ES-I3 (cell line): Measurements from ENCODE around the gene MXI1.
"Not testable (repeated sequence)": the region's sequence is repeated elsewhere in the genome, so short reads cannot be mapped to it uniquely, and the experiment has no call there.

Source experiments
- H3K36me3 ChIP-seq: 2 replicates; pipeline ENCODE4 v1.6.1; 2013; ENCODE audit warnings: mild to moderate bottlenecking, low read length, control low read depth, moderate library complexity; ENCODE audit not compliant: insufficient read depth
- H3K4me1 ChIP-seq: 2 replicates; pipeline ENCODE4 v1.6.1; 2013; ENCODE audit warnings: mild to moderate bottlenecking, control low read depth, low read length; ENCODE audit not compliant: insufficient read depth
- H3K9ac ChIP-seq: 2 replicates; pipeline ENCODE4 v1.6.1; 2013; ENCODE audit warnings: low read depth, mild to moderate bottlenecking, low read length, moderate library complexity
- H3K9me3 ChIP-seq: 2 replicates; pipeline ENCODE4 v1.6.1; 2013; ENCODE audit warnings: mild to moderate bottlenecking, low read length, moderate library complexity; ENCODE audit not compliant: control insufficient read depth, insufficient read depth

The MXI1 gene

DNA sequence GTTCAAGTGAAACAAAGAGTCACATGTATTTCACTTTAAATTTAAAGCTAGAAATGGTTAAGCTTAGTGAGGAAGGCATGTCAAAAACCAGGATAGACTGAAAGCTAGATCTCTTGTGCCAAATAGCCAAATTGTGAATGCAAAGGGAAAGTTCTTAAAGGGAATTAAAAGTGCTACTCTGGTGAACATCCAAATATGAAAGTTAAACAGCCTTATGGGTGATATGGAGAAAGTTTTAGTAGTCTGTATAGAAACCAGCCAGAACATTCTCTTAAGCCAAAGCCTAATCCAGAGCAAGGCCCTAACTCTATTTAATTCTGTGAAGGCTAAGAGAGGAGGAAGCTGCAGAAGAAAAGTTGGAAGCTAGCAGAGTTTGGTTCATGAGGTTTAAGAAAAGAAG lies 47.1 kb downstream of the MXI1 start:
- Histone ChIP-seq H3K9me3 (no peaks in the 10 kb centered on the region), H3K9ac (no peak overlapping the region), H3K36me3 (no peaks in the 10 kb centered on the region), H3K4me1 (no peaks in the 10 kb centered on the region)

DNA sequence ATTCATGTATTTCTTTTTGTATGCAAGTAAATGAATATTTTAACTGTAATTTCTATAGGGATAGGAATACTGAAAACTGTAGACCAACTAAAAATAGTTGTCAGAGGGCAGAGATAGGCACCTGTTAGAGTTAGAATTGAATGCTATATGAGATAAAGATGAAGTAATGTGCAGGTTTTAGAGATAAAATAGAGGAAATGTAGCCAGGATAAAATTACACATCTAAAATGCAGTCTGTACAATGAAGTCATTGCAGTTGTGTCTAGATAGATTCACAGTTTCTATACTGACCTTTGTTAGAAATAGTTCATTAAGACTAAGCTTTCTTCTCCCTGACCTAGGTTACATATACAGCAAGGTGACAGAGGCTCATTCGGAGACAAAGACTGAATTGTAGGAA lies 51.1 kb downstream of the MXI1 start:
- Histone ChIP-seq H3K9me3 (no peaks in the 10 kb centered on the region), H3K36me3 (no peaks in the 10 kb centered on the region), H3K4me1 (no peaks in the 10 kb centered on the region), H3K9ac (no peak overlapping the region)

DNA sequence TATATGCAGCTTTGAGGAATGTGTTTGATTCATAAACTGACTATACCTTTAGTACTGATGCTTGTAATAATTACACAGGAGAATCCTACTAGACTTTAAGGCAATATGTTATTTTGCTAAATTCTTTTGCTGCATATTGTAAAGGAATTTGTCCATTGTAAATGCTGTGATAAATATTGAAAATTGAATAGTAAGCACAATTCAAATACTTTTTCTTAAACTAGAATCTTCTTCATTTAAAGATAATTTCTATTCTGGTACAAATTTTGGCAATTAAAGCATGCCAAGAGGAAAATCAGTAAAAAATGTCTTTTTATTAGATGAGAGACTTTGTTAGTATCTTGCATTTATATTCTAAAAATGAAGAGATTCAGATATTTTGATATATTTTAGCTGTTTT lies 51.9 kb downstream of the MXI1 start:
- H3K9me3 ChIP-seq = no peaks in the 10 kb centered on the region
- H3K9ac ChIP-seq = no peak overlapping the region
- no peaks in the 10 kb centered on the region for H3K36me3 ChIP-seq
- no peaks in the 10 kb centered on the region for H3K4me1 ChIP-seq

GRCh38 chr10:110260746-110261477 lies 53.5 kb downstream of the MXI1 start:
- H3K4me1 ChIP-seq = no peaks in the 10 kb centered on the region
- no peaks in the 10 kb centered on the region for H3K9me3 ChIP-seq
- H3K9ac ChIP-seq = no peak overlapping the region
- H3K36me3 ChIP-seq = no peaks in the 10 kb centered on the region

GRCh38 chr10:110263164-110263563 lies 55.8 kb downstream of the MXI1 start:
- H3K4me1 ChIP-seq = no peaks in the 10 kb centered on the region
- H3K9ac ChIP-seq = no peak overlapping the region
- no peaks in the 10 kb centered on the region for H3K9me3 ChIP-seq
- H3K36me3 ChIP-seq = no peaks in the 10 kb centered on the region

DNA sequence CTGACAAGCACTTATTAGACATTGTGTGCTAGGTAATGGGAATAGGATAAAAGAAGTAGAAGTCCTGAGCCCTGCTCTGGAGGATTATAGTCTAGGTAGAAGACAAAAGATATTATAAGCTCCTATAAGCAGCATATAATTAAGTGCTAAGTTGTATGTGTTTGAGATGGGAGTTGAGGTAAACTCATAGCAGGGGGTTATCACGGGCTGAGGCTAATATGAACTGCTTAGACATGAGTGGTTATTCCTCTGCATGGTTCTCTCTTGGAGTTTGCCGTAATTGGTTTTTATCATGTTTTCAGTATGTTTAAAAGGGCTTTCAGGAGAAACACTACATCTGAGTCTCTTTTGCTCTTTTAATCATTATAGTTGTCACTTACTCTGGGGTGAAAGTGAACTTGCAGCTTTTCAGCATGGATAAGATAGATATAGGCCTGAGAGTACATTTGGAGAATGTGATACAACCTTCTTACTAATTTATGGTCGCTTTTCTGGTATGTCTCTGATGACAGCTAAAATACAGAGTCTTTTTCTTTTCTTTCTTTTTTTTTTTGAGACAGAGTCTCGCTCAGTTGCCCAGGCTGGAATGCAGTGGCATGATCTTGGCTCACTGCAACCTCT lies 58.3 kb downstream of the MXI1 start:
- H3K9me3 ChIP-seq = no peaks in the 10 kb centered on the region
- no peaks in the 10 kb centered on the region for H3K4me1 ChIP-seq
- no peak overlapping the region for H3K9ac ChIP-seq
- no peaks in the 10 kb centered on the region for H3K36me3 ChIP-seq

- Histone ChIP-seq H3K9ac (no peak overlapping the region), H3K4me1 (no peaks in the 10 kb centered on the region), H3K36me3 (no peaks in the 10 kb centered on the region), H3K9me3 (no peaks in the 10 kb centered on the region)
Observed at GRCh38 chr10:110267276-110267675, 59.9 kb downstream of the MXI1 start.

GRCh38 chr10:110268442-110268841 lies 61.0 kb downstream of the MXI1 start:
- no peaks in the 10 kb centered on the region for H3K36me3 ChIP-seq
- H3K9ac ChIP-seq = no peak overlapping the region
- H3K4me1 ChIP-seq = no peaks in the 10 kb centered on the region
- H3K9me3 ChIP-seq = no peaks in the 10 kb centered on the region

GRCh38 chr10:110268971-110269370 lies 61.6 kb downstream of the MXI1 start:
- H3K4me1 ChIP-seq = no peaks in the 10 kb centered on the region
- no peak overlapping the region for H3K9ac ChIP-seq
- no peaks in the 10 kb centered on the region for H3K36me3 ChIP-seq
- H3K9me3 ChIP-seq = no peaks in the 10 kb centered on the region

DNA sequence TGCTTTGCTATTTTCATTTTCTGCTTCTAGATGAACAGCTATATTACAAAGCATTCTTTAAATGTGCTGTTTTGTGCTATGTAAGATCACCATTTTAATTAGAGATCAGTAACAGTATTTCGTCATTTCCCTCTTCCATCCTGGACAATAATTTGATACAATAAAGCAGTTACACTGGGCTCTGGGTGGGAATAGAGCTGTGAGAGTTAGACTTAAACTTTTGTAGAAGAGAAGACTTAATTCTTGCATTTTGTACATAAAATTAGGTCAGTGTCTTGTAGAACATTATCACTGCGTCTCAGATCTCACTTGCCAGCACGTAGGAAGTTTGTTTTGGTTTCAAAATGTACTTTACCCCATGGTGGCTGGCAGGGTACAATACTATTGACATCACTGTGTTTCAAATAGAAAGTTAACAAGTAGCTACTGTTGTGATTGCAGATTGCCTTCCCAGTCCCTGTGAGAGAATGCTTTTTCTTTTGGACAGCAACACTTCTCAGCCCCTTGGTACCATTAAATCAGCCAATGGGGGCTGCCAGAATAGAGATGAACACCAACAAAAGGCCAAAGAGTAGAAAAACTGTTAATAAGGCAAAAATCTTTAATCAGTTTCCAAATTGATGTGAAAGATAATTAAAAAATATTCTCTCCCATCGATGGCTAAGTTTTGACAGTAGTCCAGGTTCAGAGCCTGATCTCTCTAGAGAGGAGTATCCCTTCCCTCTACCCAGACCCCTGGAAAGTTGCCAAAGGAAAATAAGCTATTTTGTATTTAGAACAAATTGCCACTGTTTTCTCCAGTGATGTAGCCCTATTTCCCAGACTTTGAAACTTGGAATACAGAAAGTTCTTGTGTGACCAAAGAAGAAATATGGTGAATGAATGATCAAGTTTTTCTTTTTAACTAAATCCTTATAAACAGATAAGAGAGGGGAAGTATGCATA lies 62.2 kb downstream of the MXI1 start:
- Histone ChIP-seq H3K4me1 (no peaks in the 10 kb centered on the region), H3K9me3 (no peaks in the 10 kb centered on the region), H3K36me3 (no peaks in the 10 kb centered on the region), H3K9ac (no peak overlapping the region)

DNA sequence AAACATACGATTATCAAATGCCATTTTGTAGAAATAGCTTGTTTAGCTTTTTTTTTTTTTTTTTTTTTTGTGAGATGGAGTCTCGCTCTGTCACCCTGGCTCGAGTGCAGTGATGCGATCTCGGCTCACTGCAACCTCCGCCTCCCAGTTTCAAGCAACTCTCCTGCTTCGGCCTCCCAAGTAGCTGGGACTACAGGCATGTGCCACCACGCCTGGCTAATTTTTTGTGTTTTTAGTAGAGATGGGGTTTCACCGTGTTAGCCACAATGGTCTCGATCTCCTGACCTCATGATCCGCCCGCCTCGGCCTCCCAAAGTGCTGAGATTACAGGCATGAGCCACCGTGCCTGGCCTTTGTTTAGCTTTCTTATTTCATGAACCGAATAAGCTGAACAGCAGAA lies 65.6 kb downstream of the MXI1 start:
- not testable (repeated sequence) for H3K9me3 ChIP-seq, H3K4me1 ChIP-seq, H3K36me3 ChIP-seq, H3K9ac ChIP-seq

GRCh38 chr10:110273474-110273873 lies 66.1 kb downstream of the MXI1 start:
- Histone ChIP-seq H3K9me3 (no peaks in the 10 kb centered on the region), H3K9ac (no peak overlapping the region), H3K4me1 (no peaks in the 10 kb centered on the region), H3K36me3 (no peaks in the 10 kb centered on the region)

- H3K9me3 ChIP-seq = no peaks in the 10 kb centered on the region
- H3K36me3 ChIP-seq = no peaks in the 10 kb centered on the region
- no peak overlapping the region for H3K9ac ChIP-seq
- H3K4me1 ChIP-seq = no peaks in the 10 kb centered on the region
Observed at GRCh38 chr10:110274072-110274627, 66.7 kb downstream of the MXI1 start.

GRCh38 chr10:110274647-110275046 lies 67.2 kb downstream of the MXI1 start:
- Histone ChIP-seq H3K9ac (no peak overlapping the region), H3K4me1 (no peaks in the 10 kb centered on the region), H3K9me3 (no peaks in the 10 kb centered on the region), H3K36me3 (no peaks in the 10 kb centered on the region)
